Ramos (cell line): Measurements from ENCODE around the gene CDYL.

ENCODE experiments used
- in situ Hi-C: fragments of 300-500 bp; cut with MboI; formaldehyde crosslinking; loops from one replicate; pipeline ENCODE4 v1.14.3; 2022; ENCODE audit warnings: low sequenced_read_pairs; ENCODE audit not compliant: unreplicated experiment

The CDYL gene

DNA sequence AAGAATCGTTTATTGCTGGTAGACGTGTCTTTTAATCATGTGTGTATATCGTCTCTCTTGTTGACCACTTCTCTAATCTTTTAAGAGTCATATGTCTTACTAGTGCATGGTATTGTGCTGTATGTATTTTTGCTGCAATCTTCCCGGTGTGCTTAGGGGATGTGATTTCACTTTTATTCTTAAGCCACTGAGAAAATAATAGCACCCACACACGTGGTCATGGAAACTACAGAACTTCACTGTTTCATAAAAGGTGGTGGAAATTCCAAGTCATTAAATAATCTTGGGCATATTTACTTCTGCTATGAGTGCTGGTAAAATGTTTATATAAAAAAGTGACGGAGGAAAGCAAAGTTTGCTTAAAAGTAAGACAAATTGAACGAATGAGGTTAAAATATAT is 3.0 kb upstream of the CDYL start:
- in situ Hi-C loops = no loop called here

DNA sequence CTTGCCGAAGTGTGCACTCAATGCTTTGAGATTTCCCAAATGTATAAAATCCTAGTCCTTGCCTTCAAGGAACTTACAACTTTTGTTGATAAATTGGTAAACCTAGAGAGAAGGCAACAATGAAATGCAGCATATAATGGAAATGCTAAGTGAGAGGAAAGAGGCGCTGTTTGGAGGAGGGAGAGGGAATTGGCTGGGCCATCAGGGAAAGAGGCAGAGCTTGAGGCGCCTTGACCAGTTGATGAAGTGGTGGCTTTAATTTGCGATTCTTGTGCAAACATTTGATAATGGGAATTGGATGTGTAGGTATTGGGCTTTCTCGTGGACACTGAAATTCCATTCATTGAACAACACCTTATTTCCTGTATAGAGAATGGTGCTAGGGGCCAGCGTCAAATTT is 1.9 kb upstream of the CDYL start:
- in situ Hi-C loops = no loop called here

DNA sequence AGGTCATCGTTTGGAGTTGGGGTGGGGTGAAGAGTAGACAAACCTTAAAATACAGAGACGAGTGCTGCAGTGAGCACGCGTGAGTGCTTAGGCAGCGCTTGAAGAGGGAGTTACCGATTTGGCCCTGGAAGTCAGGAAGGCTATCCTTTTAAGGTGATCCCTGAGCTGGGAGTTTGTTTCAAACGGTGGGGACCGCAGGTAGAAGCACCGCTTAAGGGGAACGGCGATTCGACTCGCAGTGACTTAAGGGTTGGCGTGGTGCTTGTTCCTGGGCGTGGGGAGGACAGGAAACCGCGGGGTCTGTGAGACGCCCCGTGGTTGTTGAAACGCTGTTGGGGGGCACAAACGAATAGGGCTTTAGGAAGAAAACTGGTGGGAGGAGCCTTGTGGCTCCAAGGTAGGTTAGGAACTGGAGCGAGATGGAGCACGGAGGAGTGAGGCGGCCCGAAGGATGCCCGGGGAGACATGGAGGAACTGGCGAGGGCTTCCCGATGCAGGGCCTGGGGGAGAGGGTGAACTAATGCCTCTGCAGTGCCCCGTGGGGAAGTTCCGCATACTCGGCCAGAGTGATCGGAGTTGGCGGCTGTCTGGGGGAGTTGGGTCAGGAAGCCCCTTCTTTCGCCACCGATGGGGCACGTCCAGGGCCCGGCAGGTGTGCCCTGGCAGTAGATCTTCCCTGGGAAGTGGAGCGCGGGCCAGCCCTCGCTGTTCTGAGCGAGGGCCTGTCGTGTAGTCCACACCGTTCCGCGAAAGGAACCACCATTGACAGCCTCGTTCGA is 1.3 kb upstream of the CDYL start:
- in situ Hi-C loops = no loop called here

GRCh38 chr6:4775494-4776130 is 592 bp upstream of the CDYL start:
- in situ Hi-C loops = no loop called here

DNA sequence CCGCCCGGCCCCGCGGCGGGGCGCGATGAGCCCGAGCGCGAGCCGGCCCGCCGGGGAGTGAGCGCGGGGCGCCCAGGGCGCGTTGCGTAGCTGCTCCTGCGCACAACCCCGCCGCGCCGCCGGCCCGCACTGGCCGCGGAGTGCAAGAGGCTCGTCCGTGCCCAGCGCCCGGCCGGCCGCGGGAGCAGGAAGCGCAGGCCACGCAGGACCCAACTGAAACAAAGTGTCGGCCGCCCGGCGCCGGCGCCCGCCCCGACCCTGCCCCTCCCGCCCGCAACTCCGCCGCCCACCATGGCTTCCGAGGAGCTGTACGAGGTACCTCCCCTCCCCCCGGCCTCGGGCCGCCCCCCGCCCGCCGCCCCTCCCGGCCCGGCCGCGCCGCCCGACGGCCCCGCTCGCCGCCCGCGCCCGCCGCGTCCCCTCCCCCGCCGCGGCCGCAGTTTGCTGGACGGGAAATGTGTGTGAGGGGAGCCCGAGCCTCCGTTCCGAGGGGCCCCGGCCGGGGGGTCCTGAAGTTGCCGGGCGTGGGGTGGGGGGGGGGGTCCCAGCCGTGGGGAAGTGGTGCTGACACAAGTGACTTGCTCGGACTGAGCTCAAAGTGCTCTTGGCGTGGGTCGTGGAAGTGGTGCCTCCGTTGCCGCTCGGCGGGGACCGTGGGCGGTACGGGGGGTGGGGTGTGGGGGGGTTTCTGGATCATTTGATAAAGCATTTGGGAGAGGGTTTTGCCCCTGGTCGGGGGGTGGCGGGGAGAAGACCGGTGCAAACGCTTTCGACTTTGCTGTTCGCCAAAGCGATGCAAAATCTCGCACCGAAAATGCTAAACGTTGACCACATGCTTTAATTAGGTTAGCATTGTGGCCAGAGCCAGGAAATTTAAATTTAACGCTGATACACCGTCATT is 539 bp downstream of the CDYL start:
- in situ Hi-C loops = no loop called here

DNA sequence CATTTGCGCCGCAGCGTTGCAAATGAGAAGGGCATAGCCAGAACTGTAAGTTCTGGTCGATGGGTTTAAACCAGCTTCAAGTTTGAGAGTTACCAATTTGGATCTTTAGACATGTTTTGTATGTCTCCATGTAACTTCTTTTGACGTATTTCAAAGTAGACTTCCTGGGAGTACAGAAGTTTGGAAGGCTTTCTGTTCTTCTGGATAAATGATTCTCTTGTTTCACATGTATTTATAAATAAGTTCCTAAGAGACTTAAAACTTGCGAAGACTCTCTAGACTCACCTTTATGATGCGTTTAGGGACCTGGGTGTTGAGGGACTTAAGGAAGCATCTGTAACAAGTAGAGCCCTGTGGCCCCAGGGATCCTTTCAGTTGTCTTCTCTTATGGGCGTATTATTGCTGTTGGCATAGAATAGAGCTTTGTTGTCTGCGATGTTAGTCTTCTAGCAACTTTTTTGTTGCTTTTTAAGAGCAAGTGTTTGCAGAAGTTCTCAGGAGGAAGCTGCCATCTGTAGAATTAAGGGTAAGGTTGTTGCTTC is 1.3 kb downstream of the CDYL start:
- in situ Hi-C loops = no loop called here

- in situ Hi-C loops = no loop called here
Observed at GRCh38 chr6:4778086-4778485, 1.9 kb downstream of the CDYL start.

GRCh38 chr6:4780360-4780812 is 4.2 kb downstream of the CDYL start:
- in situ Hi-C loops = no loop called here

DNA sequence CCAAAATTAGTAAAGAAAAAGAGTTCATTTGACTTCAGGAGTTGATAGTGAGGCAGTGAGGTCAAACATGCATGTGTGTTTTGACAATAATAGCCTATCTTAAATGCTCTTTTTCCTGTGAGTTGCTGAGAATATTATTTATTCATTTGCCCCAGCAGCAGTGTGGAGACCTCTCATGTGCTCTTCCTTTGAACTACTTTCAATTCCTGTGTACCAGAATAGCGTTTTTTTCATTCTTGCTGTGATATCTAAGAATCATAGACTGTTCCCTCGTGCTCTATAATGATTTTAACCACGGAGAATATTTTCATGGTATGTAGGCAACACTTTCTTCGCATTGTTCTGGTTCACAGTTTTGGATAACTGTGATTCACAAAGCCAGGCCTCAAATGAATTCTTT is 5.2 kb downstream of the CDYL start:
- in situ Hi-C loops = no loop called here

GRCh38 chr6:4781967-4782575 is 5.9 kb downstream of the CDYL start:
- in situ Hi-C loops = no loop called here

DNA sequence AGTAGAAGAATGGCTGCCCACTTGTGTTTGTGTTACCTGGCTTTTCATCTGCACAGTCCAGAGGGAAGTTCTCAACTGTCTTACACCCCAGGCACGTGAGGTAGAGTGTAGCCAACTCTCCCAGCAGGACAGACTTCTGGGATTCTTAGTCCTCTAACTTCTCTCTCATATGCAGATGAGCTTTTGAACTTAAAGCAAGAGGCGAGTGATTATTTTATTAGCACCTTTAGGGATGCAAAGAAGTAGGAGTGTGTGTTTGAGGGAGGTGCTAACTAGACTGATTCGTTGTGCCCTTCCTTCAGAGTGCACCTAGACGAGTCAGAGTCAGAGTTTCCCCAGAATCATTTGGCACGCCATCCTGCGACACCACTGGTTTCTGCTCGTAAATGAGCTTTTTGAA is 10.8 kb downstream of the CDYL start:
- in situ Hi-C loops = no loop called here

DNA sequence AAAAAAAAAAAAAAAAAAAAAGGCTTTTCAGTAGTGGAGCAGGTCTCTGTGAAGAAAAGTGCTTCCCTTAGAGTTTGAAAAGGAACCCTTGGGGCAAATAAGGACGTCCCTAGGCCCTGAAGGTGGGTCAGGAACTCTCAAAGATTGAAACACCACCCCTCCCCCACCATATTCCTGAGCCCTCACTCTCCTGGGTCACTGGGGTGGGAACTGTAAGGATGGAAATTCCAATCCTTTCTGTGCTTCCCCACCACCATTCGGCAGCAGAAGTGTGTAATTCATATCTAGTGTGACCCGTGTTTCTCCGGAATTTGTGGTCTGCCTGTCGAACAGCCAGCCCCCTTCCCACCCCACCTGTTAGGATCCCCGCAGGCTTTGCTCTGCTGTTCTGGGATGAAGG is 12.3 kb downstream of the CDYL start:
- in situ Hi-C loops = no loop called here

- in situ Hi-C loops = no loop called here
Observed at GRCh38 chr6:4788953-4789584, 12.9 kb downstream of the CDYL start.

- in situ Hi-C loops = no loop called here
Observed at GRCh38 chr6:4790158-4790899, 14.1 kb downstream of the CDYL start.

- in situ Hi-C loops = no loop called here
Observed at GRCh38 chr6:4794140-4794707, 18.0 kb downstream of the CDYL start.

- in situ Hi-C loops = no loop called here
Observed at GRCh38 chr6:4797587-4797986, 21.4 kb downstream of the CDYL start.

DNA sequence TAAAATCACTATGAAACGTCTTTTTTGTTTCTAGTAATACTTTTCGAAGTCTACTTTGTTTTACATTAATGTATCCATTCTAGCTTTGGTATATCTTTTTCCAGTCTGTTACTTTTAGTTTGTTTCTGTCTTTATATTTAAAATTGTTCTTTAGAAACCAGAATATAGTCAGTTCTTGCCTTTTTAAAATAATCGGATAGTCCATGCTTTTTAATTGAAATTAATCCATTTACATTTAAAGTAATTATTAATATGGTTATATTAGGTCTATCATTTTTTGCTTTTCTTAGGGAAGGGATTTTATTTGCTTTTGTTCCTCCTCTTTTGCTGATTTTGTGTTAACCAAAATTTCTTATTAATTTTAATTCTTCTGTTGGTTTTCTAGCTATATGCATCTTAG is 23.7 kb downstream of the CDYL start:
- in situ Hi-C loops = no loop called here

DNA sequence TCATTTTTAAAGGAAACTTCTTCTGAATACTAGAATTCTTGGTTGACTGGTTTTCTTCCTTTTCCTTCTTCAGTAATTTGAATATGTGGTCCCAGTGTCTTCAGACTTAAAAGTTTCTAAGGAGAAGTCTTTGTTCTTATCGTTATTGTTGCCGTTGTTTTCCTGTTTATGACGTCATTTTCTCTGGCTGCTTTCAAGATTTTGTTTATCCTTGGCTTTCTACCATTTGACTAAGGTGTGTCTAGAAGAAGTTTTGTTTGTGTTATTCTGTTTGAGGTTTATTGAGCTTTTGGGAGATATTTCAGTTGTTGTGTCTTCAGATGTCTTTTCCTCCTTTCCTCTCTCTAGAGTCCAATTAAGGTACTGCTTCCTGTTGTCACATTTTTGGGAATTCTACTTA is 24.5 kb downstream of the CDYL start:
- in situ Hi-C loops = no loop called here
